H1 (cell line): ENCODE results near the gene MOB3B. TPM values are rescaled to one million over a fixed set of nuclear protein-coding genes. Genes with fewer than 3 reads are reported as not detected.

ENCODE experiments used
- ASH2L ChIP-seq: fragments of 200-600, 300-600 bp; sonication (generic); IDR thresholded peaks from one replicate; pipeline ENCODE4 v1.7.1; 2017; ENCODE audit warnings: low read length
- HDAC2 ChIP-seq, 2 experiments: fragments of 300-600 bp in 1 of 2; sonication (generic) in 1 of 2; IDR thresholded peaks; 2 replicates each; pipeline ENCODE4 v1.6.1; 2011 to 2012; ENCODE audit warnings: low read depth in 2 of 2, low read length in 2 of 2, mild to moderate bottlenecking in 2 of 2, moderate library complexity in 2 of 2, borderline replicate concordance in 1 of 2, inconsistent platforms in 1 of 2
- JUND ChIP-seq: IDR thresholded peaks from 2 replicates; pipeline ENCODE4 v1.6.1; 2011; ENCODE audit warnings: mild to moderate bottlenecking, improper control_type of control experiment, low read length
- NRF1 ChIP-seq: IDR thresholded peaks from 2 replicates; pipeline ENCODE4 v1.6.1; 2011; ENCODE audit warnings: mild to moderate bottlenecking, low read depth, low read length, improper control_type of control experiment
- TAF7 ChIP-seq: optimal IDR thresholded peaks from 2 replicates; pipeline ENCODE3; 2011; ENCODE audit warnings: low read depth, mild to moderate bottlenecking, inconsistent platforms, low read length, moderate library complexity, borderline replicate concordance
- polyA plus RNA-seq, 7 experiments: library from polyadenylated mRNA; depleted of rRNA in 3 of 7; stranded (reverse) in 5 of 7; unstranded in 2 of 7; fragments of >200 nt in 5 of 7; fragments of 200-250 nt in 2 of 7; gene quantifications; 1 replicate in 5 of 7; 2 replicates in 1 of 7; 4 replicates in 1 of 7; pipeline versions ENCODE4 v1.2.1 to v1.2.3, GENCODE V29; 2011 to 2013; ENCODE audit warnings: missing spikeins in 2 of 7, mixed read lengths in 2 of 7
- total RNA-seq: library from RNA; stranded (reverse); fragmentation: NEBNext Ultra II Directional; extraction: Animal tissue kit (Norgen Biotek cat#: 25700); gene quantifications from 2 replicates; pipeline ENCODE4 v1.2.1, GENCODE V29; 2021
- TF ChIP-seq, protein P1 (sequence below): fragments of 300-600 bp; sonication (generic); IDR thresholded peaks from 2 replicates; pipeline ENCODE4 v1.7.1; 2012; ENCODE audit warnings: low read length, moderate library complexity, mild to moderate bottlenecking, inconsistent platforms; ENCODE audit not compliant: insufficient replicate concordance
- TF ChIP-seq, protein P2 (sequence below): IDR thresholded peaks from 2 replicates; pipeline ENCODE4 v1.6.1; 2012; ENCODE audit warnings: inconsistent platforms

The MOB3B gene
- total and polyA plus RNA-seq, 2 of the 8 experiments (the other 6 are each of a cell fraction or from before 2014, with no cell fraction given) = 12.7 to 16.1 TPM

DNA sequence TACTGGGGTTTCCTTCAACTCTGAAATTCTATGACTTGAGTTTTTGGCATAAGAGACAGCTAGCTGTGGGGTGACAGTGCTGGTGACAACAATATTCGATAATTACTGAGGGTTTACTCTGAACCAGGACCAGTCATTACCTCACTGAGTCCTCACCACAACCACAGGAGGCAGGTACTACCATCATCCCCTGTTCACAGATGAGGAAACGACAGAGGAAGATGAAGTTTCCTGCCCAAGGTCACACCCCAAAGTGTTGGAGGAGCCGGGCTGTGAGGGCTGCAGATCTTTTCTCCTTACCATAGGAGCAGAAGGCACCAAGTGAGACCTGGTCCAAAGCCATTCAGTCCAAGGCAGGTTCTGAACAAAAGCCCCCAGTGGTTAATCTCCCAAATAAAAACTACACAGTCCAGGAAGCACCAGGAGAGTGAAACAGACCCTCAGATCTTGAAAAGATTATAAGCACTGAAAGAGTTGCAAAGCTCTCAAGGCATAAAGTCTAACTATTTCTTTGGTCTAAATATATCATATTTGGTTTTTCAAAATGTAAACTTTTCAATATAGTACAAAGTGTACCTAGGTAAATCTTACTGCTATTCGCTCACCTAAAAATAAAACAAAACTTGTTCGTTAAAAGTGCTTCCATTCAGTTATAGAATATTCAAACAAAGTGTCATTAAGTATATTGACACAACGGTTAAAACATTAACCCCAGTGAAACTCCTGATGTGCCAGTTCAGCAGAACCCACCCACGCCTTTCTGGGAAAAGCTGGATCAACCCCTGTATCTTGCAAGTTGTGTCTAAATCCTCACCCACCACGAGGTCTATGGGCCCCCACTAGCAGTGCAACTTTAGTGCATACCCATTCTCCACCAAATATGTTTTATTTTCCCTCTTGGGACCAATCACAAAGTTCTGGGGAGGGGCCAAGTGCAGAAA, 150.0 kb downstream of the MOB3B start (continued):
- TF ChIP-seq, protein P1, sequence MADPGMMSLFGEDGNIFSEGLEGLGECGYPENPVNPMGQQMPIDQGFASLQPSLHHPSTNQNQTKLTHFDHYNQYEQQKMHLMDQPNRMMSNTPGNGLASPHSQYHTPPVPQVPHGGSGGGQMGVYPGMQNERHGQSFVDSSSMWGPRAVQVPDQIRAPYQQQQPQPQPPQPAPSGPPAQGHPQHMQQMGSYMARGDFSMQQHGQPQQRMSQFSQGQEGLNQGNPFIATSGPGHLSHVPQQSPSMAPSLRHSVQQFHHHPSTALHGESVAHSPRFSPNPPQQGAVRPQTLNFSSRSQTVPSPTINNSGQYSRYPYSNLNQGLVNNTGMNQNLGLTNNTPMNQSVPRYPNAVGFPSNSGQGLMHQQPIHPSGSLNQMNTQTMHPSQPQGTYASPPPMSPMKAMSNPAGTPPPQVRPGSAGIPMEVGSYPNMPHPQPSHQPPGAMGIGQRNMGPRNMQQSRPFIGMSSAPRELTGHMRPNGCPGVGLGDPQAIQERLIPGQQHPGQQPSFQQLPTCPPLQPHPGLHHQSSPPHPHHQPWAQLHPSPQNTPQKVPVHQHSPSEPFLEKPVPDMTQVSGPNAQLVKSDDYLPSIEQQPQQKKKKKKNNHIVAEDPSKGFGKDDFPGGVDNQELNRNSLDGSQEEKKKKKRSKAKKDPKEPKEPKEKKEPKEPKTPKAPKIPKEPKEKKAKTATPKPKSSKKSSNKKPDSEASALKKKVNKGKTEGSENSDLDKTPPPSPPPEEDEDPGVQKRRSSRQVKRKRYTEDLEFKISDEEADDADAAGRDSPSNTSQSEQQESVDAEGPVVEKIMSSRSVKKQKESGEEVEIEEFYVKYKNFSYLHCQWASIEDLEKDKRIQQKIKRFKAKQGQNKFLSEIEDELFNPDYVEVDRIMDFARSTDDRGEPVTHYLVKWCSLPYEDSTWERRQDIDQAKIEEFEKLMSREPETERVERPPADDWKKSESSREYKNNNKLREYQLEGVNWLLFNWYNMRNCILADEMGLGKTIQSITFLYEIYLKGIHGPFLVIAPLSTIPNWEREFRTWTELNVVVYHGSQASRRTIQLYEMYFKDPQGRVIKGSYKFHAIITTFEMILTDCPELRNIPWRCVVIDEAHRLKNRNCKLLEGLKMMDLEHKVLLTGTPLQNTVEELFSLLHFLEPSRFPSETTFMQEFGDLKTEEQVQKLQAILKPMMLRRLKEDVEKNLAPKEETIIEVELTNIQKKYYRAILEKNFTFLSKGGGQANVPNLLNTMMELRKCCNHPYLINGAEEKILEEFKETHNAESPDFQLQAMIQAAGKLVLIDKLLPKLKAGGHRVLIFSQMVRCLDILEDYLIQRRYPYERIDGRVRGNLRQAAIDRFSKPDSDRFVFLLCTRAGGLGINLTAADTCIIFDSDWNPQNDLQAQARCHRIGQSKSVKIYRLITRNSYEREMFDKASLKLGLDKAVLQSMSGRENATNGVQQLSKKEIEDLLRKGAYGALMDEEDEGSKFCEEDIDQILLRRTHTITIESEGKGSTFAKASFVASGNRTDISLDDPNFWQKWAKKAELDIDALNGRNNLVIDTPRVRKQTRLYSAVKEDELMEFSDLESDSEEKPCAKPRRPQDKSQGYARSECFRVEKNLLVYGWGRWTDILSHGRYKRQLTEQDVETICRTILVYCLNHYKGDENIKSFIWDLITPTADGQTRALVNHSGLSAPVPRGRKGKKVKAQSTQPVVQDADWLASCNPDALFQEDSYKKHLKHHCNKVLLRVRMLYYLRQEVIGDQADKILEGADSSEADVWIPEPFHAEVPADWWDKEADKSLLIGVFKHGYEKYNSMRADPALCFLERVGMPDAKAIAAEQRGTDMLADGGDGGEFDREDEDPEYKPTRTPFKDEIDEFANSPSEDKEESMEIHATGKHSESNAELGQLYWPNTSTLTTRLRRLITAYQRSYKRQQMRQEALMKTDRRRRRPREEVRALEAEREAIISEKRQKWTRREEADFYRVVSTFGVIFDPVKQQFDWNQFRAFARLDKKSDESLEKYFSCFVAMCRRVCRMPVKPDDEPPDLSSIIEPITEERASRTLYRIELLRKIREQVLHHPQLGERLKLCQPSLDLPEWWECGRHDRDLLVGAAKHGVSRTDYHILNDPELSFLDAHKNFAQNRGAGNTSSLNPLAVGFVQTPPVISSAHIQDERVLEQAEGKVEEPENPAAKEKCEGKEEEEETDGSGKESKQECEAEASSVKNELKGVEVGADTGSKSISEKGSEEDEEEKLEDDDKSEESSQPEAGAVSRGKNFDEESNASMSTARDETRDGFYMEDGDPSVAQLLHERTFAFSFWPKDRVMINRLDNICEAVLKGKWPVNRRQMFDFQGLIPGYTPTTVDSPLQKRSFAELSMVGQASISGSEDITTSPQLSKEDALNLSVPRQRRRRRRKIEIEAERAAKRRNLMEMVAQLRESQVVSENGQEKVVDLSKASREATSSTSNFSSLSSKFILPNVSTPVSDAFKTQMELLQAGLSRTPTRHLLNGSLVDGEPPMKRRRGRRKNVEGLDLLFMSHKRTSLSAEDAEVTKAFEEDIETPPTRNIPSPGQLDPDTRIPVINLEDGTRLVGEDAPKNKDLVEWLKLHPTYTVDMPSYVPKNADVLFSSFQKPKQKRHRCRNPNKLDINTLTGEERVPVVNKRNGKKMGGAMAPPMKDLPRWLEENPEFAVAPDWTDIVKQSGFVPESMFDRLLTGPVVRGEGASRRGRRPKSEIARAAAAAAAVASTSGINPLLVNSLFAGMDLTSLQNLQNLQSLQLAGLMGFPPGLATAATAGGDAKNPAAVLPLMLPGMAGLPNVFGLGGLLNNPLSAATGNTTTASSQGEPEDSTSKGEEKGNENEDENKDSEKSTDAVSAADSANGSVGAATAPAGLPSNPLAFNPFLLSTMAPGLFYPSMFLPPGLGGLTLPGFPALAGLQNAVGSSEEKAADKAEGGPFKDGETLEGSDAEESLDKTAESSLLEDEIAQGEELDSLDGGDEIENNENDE = no peak
- TF ChIP-seq ASH2L (no peak), NRF1 (no peak), TAF7 (no peak), HDAC2 (IDR thresholded peaks at IDR 0.05; ENCODE audit: borderline replicate concordance in 1 of 2, low read depth in 2 of 2, low read length in 2 of 2) (no peak), JUND (no peak)
- TF ChIP-seq, protein P2, sequence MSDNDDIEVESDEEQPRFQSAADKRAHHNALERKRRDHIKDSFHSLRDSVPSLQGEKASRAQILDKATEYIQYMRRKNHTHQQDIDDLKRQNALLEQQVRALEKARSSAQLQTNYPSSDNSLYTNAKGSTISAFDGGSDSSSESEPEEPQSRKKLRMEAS = no peak
